K562 (cell line): ENCODE results near the gene CFD. TPM values are rescaled to one million over a fixed set of nuclear protein-coding genes. Genes with fewer than 3 reads are reported as not detected.

Experiments
- BMI1 ChIP-seq: fragments of 150-350 bp; IDR thresholded peaks from 2 replicates; pipeline ENCODE4 v1.6.1; 2014; ENCODE audit warnings: low read length
- CREB1 ChIP-seq, 2 experiments: sonication (generic) in 1 of 2; formaldehyde crosslinking in 1 of 2; IDR thresholded peaks; 2 replicates each; pipeline versions ENCODE4 v1.6.1 to v1.8.0; 2012 to 2022; ENCODE audit warnings: inconsistent platforms in 1 of 2, mild to moderate bottlenecking in 1 of 2, missing genetic modification reagents in 1 of 2, moderate library complexity in 1 of 2
- HMG20A ChIP-seq: fragments of 450-650 bp; formaldehyde crosslinking; conservative IDR thresholded peaks from 2 replicates; pipeline ENCODE4 v1.4.0; 2020; ENCODE audit warnings: mild to moderate bottlenecking, mixed read lengths
- NR1H2 ChIP-seq: sonication (generic); formaldehyde crosslinking; IDR thresholded peaks from 2 replicates; pipeline ENCODE4 v1.4.0; 2020; ENCODE audit warnings: mild to moderate bottlenecking, missing genetic modification reagents
- POLR3G ChIP-seq: IDR thresholded peaks from 2 replicates; pipeline ENCODE4 v1.6.1; 2011; ENCODE audit not compliant: insufficient read length, insufficient replicate concordance; ENCODE audit errors: extremely low read depth
- ZNF3 ChIP-seq: fragments of 250-450 bp; sonication (Bioruptor Pico); IDR thresholded peaks from 2 replicates; pipeline ENCODE4 v1.5.0; 2021; ENCODE audit warnings: mild to moderate bottlenecking, moderate library complexity
- polyA plus RNA-seq, 8 experiments: library from polyadenylated mRNA; depleted of rRNA in 4 of 8; stranded (reverse) in 5 of 8; unstranded in 3 of 8; fragments of >200 nt; fragmentation: Nextera tagmentation in 2 of 8; fragmentation: Illumina TruSeq in 1 of 8; extraction: Ambion mirVana in 2 of 8; extraction: Trizol in 1 of 8; gene quantifications; 2 replicates each; pipeline versions ENCODE4 v1.2.1 to v1.2.3, GENCODE V29; 2011 to 2014; ENCODE audit warnings: inconsistent platforms in 1 of 8, missing spikeins in 1 of 8
- total RNA-seq, 7 experiments: library from RNA; depleted of rRNA in 6 of 7; stranded (reverse); fragments of >200 nt in 6 of 7; fragmentation: Illumina TruSeq in 2 of 7; extraction: Trizol in 2 of 7; gene quantifications; 2 replicates each; pipeline versions ENCODE4 v1.2.1 to v1.2.3, GENCODE V29; 2011 to 2021; ENCODE audit warnings: low replicate concordance in 1 of 7
- TF ChIP-seq, protein P1 (sequence below): fragments of 200-600 bp; sonication (generic); IDR thresholded peaks from one replicate; pipeline ENCODE4 v1.6.1; 2012; ENCODE audit warnings: mild to moderate bottlenecking, low read depth, low read length, inconsistent platforms
- TF ChIP-seq, protein P2 (sequence below): fragments of 450-650 bp; IDR thresholded peaks from 2 replicates; pipeline ENCODE4 v1.6.1; 2018; ENCODE audit not compliant: partially characterized antibody

Gene CFD
- total and polyA plus RNA-seq, 9 of the 15 experiments (the other 6 are each of a cell fraction or from before 2014, with no cell fraction given), result 0.52 to 59.4 (median 7.6) TPM

DNA sequence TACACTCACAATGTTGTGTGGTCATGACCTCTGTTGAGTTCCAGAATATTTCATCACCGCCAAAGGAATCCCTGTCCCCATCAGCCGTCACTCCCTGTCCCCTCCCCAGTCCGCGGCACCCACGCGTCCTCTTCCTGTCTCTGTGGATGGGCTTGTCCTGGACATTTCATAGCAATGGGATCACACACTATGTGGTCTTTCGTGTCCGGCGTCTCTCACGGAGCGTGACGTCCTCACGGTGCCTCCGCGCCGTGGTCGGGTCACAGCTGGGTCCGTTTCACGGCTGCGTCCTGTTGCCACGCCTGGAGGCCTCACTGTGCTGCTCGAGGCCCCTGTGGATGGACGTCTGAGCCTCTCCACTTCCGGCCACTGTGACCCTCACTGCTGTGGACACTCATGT is 25.2 kb upstream of the CFD start (continued):
- TF ChIP-seq BMI1, result no peak
- no peak for TF ChIP-seq ZNF3 (CRISPR knock-in tag)
- TF ChIP-seq, protein P1, sequence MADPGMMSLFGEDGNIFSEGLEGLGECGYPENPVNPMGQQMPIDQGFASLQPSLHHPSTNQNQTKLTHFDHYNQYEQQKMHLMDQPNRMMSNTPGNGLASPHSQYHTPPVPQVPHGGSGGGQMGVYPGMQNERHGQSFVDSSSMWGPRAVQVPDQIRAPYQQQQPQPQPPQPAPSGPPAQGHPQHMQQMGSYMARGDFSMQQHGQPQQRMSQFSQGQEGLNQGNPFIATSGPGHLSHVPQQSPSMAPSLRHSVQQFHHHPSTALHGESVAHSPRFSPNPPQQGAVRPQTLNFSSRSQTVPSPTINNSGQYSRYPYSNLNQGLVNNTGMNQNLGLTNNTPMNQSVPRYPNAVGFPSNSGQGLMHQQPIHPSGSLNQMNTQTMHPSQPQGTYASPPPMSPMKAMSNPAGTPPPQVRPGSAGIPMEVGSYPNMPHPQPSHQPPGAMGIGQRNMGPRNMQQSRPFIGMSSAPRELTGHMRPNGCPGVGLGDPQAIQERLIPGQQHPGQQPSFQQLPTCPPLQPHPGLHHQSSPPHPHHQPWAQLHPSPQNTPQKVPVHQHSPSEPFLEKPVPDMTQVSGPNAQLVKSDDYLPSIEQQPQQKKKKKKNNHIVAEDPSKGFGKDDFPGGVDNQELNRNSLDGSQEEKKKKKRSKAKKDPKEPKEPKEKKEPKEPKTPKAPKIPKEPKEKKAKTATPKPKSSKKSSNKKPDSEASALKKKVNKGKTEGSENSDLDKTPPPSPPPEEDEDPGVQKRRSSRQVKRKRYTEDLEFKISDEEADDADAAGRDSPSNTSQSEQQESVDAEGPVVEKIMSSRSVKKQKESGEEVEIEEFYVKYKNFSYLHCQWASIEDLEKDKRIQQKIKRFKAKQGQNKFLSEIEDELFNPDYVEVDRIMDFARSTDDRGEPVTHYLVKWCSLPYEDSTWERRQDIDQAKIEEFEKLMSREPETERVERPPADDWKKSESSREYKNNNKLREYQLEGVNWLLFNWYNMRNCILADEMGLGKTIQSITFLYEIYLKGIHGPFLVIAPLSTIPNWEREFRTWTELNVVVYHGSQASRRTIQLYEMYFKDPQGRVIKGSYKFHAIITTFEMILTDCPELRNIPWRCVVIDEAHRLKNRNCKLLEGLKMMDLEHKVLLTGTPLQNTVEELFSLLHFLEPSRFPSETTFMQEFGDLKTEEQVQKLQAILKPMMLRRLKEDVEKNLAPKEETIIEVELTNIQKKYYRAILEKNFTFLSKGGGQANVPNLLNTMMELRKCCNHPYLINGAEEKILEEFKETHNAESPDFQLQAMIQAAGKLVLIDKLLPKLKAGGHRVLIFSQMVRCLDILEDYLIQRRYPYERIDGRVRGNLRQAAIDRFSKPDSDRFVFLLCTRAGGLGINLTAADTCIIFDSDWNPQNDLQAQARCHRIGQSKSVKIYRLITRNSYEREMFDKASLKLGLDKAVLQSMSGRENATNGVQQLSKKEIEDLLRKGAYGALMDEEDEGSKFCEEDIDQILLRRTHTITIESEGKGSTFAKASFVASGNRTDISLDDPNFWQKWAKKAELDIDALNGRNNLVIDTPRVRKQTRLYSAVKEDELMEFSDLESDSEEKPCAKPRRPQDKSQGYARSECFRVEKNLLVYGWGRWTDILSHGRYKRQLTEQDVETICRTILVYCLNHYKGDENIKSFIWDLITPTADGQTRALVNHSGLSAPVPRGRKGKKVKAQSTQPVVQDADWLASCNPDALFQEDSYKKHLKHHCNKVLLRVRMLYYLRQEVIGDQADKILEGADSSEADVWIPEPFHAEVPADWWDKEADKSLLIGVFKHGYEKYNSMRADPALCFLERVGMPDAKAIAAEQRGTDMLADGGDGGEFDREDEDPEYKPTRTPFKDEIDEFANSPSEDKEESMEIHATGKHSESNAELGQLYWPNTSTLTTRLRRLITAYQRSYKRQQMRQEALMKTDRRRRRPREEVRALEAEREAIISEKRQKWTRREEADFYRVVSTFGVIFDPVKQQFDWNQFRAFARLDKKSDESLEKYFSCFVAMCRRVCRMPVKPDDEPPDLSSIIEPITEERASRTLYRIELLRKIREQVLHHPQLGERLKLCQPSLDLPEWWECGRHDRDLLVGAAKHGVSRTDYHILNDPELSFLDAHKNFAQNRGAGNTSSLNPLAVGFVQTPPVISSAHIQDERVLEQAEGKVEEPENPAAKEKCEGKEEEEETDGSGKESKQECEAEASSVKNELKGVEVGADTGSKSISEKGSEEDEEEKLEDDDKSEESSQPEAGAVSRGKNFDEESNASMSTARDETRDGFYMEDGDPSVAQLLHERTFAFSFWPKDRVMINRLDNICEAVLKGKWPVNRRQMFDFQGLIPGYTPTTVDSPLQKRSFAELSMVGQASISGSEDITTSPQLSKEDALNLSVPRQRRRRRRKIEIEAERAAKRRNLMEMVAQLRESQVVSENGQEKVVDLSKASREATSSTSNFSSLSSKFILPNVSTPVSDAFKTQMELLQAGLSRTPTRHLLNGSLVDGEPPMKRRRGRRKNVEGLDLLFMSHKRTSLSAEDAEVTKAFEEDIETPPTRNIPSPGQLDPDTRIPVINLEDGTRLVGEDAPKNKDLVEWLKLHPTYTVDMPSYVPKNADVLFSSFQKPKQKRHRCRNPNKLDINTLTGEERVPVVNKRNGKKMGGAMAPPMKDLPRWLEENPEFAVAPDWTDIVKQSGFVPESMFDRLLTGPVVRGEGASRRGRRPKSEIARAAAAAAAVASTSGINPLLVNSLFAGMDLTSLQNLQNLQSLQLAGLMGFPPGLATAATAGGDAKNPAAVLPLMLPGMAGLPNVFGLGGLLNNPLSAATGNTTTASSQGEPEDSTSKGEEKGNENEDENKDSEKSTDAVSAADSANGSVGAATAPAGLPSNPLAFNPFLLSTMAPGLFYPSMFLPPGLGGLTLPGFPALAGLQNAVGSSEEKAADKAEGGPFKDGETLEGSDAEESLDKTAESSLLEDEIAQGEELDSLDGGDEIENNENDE, result no peak
- no peak for TF ChIP-seq HMG20A (CRISPR knock-in tag)
- TF ChIP-seq CREB1 (IDR thresholded peaks at IDR 0.05), result no peak
- TF ChIP-seq CREB1 (CRISPR knock-in tag; IDR thresholded peaks at IDR 0.05), result no peak
- TF ChIP-seq NR1H2 (CRISPR knock-in tag), result no peak
- no peak for TF ChIP-seq POLR3G
- TF ChIP-seq, protein P2, sequence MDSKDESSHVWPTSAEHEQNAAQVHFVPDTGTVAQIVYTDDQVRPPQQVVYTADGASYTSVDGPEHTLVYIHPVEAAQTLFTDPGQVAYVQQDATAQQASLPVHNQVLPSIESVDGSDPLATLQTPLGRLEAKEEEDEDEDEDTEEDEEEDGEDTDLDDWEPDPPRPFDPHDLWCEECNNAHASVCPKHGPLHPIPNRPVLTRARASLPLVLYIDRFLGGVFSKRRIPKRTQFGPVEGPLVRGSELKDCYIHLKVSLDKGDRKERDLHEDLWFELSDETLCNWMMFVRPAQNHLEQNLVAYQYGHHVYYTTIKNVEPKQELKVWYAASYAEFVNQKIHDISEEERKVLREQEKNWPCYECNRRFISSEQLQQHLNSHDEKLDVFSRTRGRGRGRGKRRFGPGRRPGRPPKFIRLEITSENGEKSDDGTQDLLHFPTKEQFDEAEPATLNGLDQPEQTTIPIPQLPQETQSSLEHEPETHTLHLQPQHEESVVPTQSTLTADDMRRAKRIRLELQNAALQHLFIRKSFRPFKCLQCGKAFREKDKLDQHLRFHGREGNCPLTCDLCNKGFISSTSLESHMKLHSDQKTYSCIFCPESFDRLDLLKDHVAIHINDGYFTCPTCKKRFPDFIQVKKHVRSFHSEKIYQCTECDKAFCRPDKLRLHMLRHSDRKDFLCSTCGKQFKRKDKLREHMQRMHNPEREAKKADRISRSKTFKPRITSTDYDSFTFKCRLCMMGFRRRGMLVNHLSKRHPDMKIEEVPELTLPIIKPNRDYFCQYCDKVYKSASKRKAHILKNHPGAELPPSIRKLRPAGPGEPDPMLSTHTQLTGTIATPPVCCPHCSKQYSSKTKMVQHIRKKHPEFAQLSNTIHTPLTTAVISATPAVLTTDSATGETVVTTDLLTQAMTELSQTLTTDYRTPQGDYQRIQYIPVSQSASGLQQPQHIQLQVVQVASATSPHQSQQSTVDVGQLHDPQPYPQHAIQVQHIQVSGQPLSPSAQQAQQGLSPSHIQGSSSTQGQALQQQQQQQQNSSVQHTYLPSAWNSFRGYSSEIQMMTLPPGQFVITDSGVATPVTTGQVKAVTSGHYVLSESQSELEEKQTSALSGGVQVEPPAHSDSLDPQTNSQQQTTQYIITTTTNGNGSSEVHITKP, result peak; percentile 19
